Effector memory CD4-positive, alpha-beta T cell (primary cell): ENCODE measurements around the gene SSC5D.
"Not testable (repeated sequence)": the region's sequence is repeated elsewhere in the genome, so short reads cannot be mapped to it uniquely, and the experiment has no call there.

ENCODE experiments used
- DNase-seq, 3 donors: peaks; one replicate each; pipeline ENCODE4 v3.0.0-alpha.2; 2020
- H3K27ac ChIP-seq: 2 replicates; pipeline ENCODE4 v1.7.0; 2013; ENCODE audit warnings: mild to moderate bottlenecking, low read length, moderate library complexity; ENCODE audit not compliant: insufficient read depth, poor library complexity, severe bottlenecking
- H3K27me3 ChIP-seq: replicated peaks from 2 replicates; pipeline ENCODE4 v1.7.0; 2013; ENCODE audit warnings: mild to moderate bottlenecking, low read length; ENCODE audit not compliant: insufficient read depth, control insufficient read depth, poor library complexity, severe bottlenecking
- H3K36me3 ChIP-seq: 2 replicates; pipeline ENCODE4 v1.7.0; 2013; ENCODE audit warnings: mild to moderate bottlenecking, low read length, moderate library complexity; ENCODE audit not compliant: control insufficient read depth, insufficient read depth
- H3K4me1 ChIP-seq: 2 replicates; pipeline ENCODE4 v1.7.0; 2013; ENCODE audit warnings: low read length, mild to moderate bottlenecking; ENCODE audit not compliant: control insufficient read depth, insufficient read depth, poor library complexity, severe bottlenecking
- H3K4me3 ChIP-seq: 2 replicates; pipeline ENCODE4 v1.7.0; 2013; ENCODE audit warnings: low read length, low read depth, mild to moderate bottlenecking; ENCODE audit not compliant: insufficient read depth, poor library complexity, severe bottlenecking
- H3K9me3 ChIP-seq: 2 replicates; pipeline ENCODE4 v1.7.0; 2013; ENCODE audit warnings: mild to moderate bottlenecking, low read length, moderate library complexity; ENCODE audit not compliant: control insufficient read depth

SSC5D gene

DNA sequence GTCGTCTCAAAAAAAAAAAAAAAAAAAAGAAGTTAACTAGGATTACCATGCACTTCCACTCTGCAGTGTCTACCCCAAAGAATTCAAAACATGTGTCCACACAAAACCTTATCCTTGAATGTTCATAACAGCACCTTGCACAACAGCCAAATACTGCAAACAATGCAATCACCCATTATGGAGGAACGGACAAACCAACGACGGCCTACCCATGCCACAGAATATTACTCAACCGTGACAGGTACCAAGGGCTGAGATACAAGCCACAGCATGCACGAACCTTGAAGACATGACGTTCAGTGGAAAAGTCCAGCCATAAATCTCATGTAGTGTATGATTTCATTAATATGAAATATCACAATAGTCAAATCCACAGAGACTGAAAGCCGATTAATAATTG, 42.2 kb upstream of the SSC5D start:
- H3K36me3 ChIP-seq = no peaks in the 10 kb centered on the region
- peaks cover 11% of the 10 kb centered on the region for H3K4me1 ChIP-seq
- peaks cover 39% of the 10 kb centered on the region for H3K27me3 ChIP-seq
- no peaks in the 10 kb centered on the region for H3K9me3 ChIP-seq
- no peak for DNase-seq
- H3K4me3 ChIP-seq = no peak overlapping the region
- no peak overlapping the region for H3K27ac ChIP-seq

DNA sequence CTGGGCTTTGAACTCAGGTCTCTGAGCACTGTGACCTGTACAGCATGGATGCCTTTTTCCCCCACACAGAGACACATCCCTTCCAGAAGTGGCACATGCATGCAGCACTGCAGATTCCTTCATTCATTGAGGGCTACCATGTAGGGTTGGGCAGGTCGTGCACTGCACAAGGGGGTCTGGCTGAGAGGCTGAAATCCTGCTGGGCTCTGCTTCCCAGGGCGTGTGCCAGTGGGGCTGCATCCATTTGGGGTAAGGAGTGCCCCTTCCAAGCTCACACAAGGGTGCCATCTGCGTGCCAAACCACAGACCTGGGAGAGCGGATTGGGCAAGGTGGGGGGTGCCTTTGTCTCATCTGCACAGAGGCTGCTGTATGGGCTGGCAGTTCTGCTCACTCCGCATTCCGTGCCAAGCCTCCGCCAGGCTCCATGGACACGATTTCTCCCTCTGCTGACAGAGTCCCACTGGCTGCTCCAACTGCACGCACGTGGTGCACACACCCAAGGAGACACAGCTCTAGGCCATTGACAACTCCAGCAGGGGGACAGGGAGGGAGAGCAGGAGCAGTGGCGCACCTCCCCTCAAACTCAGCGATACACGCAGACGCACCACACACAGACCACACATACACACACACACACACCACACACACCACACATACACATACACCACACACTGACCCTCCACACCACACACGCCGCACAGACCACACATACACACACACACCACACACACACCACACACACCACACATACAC, 40.6 kb upstream of the SSC5D start:
- Histone ChIP-seq H3K27me3 (peaks cover 41% of the 10 kb centered on the region), H3K4me1 (peaks cover 13% of the 10 kb centered on the region), H3K36me3 (no peaks in the 10 kb centered on the region), H3K27ac (no peak overlapping the region), H3K9me3 (no peaks in the 10 kb centered on the region), H3K4me3 (no peak overlapping the region)
- no peak for DNase-seq

- not testable (repeated sequence) for DNase-seq, H3K9me3 ChIP-seq, H3K27ac ChIP-seq, H3K4me3 ChIP-seq, H3K36me3 ChIP-seq
- H3K27me3 ChIP-seq = peaks cover 39% of the 10 kb centered on the region
- H3K4me1 ChIP-seq = peaks cover 13% of the 10 kb centered on the region
Measured at GRCh38 chr19:55448175-55448490, 40.1 kb upstream of the SSC5D start.

DNA sequence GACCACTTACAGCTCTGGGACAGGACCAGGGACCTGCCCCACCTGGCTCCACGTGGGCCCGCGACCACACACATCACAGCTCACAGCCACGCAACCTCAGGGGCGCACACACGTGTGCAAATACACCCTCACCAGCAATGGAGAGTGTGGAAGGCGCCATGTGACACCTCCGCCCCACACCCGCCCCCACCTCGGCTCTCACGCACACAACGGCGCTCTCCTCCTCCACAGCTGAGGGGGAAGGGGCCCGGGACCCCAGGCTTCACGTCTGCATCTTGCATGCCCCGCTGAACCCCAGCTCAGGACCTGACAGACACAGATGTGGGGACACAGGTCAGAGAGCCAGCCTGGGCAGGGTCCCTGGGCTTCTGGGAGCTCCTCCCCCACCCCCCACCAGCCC, 38.8 kb upstream of the SSC5D start:
- DNase-seq = no peak
- H3K4me1 ChIP-seq = peaks cover 13% of the 10 kb centered on the region
- H3K36me3 ChIP-seq = no peaks in the 10 kb centered on the region
- H3K9me3 ChIP-seq = no peaks in the 10 kb centered on the region
- H3K4me3 ChIP-seq = no peak overlapping the region
- H3K27me3 ChIP-seq = peaks cover 25% of the 10 kb centered on the region
- no peak overlapping the region for H3K27ac ChIP-seq

GRCh38 chr19:55451163-55451964, 36.9 kb upstream of the SSC5D start:
- Histone ChIP-seq H3K9me3 (no peaks in the 10 kb centered on the region), H3K4me1 (peaks cover 13% of the 10 kb centered on the region), H3K27ac (no peak overlapping the region), H3K4me3 (no peak overlapping the region), H3K27me3 (peaks cover 25% of the 10 kb centered on the region), H3K36me3 (no peaks in the 10 kb centered on the region)
- no peak for DNase-seq

GRCh38 chr19:55451965-55452748, 36.1 kb upstream of the SSC5D start:
- Histone ChIP-seq H3K27ac (no peak overlapping the region), H3K4me3 (peak overlapping the region; percentile 33), H3K27me3 (peaks cover 25% of the 10 kb centered on the region), H3K9me3 (no peaks in the 10 kb centered on the region), H3K4me1 (peaks cover 13% of the 10 kb centered on the region), H3K36me3 (no peaks in the 10 kb centered on the region)
- DNase-seq = no peak

DNA sequence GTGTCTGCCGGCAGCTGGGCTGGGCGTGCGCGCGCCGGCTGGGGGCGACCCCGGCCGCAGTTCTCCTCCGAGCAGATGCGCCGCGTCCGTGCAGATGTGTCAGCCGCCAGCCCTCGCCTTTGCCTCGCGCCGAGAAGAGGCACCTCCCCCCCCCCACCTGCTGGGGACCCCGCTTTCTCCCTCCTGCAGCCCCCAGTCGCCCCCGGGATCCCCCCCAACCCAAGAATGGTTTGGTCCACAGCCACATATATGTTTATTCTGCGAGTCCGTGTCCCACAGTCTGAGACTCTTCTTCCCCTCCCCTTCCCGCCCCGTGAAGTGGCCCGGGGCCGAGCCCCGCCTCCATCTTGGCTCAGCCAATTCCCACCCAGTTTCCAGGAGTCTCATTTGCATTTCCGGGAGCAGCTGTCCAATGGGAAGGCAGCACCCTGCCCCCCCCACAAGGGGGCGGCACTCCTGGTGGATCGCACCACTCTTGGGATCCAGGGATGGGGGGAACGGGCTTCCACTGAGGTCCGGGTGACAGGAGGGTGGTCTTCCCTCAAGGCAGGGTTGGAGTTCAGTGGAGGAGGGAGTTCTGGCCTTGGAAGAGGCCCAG, 35.4 kb upstream of the SSC5D start:
- no peak for DNase-seq
- no peak overlapping the region for H3K27ac ChIP-seq
- no peaks in the 10 kb centered on the region for H3K36me3 ChIP-seq
- H3K9me3 ChIP-seq = no peaks in the 10 kb centered on the region
- peaks cover 25% of the 10 kb centered on the region for H3K27me3 ChIP-seq
- H3K4me3 ChIP-seq = no peak overlapping the region
- H3K4me1 ChIP-seq = peaks cover 13% of the 10 kb centered on the region

DNA sequence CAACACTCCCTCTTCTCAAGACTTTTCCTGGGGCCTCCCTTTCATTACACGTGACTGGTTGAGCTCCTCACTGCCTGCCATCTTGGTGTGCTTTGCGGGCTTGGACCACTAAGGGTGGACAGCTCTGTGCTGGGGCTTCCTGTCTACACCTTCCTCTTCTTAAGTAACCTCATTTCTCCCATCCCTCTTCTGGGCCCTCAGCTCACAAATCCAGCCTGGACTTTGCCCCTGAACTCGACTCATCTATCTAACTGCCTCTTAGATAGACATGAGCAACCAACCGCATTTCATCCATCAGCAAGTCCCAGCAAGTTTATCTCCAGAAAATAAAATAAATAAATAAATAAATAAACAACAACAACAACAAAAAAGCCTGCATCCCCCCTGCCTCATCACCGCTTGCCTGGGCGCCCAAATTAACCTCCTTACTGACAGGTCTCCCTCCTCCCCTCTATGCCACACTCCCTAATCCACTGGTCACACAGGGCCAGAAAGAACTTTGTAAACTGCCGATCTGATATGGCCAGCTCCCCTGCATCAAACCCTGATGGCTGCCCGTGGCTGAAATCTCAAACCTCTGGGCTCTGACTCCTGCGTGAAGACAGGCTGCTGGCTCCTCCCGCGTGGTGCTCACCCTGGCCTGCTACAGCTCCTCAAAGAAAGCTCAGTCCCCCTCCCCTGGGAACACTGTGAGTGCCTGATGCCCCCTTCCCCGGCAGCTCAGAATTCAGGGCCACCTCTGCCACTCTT, 34.5 kb upstream of the SSC5D start:
- no peak for DNase-seq
- peaks cover 25% of the 10 kb centered on the region for H3K27me3 ChIP-seq
- H3K36me3 ChIP-seq = no peaks in the 10 kb centered on the region
- no peak overlapping the region for H3K4me3 ChIP-seq
- H3K4me1 ChIP-seq = peaks cover 13% of the 10 kb centered on the region
- H3K9me3 ChIP-seq = no peaks in the 10 kb centered on the region
- H3K27ac ChIP-seq = no peak overlapping the region

GRCh38 chr19:55454787-55455243, 33.4 kb upstream of the SSC5D start:
- H3K9me3 ChIP-seq = no peaks in the 10 kb centered on the region
- no peak for DNase-seq
- H3K27ac ChIP-seq = no peak overlapping the region
- no peak overlapping the region for H3K4me3 ChIP-seq
- H3K4me1 ChIP-seq = peaks cover 13% of the 10 kb centered on the region
- H3K36me3 ChIP-seq = no peaks in the 10 kb centered on the region
- H3K27me3 ChIP-seq = peaks cover 22% of the 10 kb centered on the region
